ENCODE measurements around the gene HFM1.

HFM1 gene

DNA sequence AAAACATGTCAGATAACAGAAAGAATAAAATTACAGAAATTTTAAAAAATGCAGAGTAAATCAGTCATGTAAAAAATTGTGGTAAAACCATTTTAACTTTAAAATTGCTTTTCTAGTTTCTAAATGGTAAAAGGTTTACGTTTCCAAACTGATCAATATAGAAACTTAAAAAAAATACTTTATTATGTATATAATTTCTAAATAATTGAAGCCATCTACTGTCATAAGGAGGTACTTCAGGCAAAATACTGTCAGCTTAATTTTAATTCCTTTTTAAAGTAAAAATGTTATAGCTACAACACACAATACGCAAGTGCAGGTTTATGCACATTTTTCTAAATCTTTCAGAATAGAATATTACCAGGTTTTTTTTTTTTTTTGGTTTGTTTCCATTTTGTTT, 159.9 kb downstream of the HFM1 start:
- DNase-seq, result no peak

DNA sequence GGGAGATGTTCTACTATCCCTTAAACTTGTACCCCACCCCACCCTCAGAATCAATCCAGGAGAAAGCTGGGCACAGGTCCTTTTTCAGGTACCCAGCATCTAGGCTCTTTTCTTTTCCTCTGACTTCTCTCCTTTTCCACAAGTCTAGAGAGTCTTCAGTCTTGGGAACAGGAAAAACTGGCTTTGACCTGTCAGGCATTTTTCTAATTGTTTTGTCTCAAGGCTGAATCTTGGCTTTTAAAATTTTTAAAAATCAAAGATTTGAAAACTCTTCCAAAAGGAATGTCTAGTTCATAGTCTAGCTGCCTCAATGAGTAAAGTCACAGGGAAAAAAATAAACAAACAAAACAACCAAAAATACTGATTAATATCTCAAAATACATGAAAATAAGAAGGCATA, 161.5 kb downstream of the HFM1 start:
- DNase-seq, result no peak

DNA sequence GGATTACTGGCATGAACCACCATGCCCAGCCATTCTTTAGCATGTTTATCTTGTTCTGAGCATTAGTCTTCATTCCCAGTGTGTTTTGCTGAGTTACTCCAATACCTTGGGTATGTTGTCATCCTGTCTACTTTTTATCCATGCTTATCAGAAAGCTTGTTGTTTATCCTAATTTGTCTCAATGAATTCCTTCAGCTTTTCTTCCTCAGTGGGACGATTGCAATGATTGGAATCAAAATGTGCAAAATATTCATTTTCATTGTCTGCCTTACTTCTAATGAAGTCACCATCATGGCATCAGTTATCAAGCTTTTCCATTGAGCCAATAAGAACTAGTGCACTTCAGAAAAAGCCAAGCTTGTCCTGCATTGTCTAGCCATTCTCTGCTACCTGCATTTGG, 170.5 kb downstream of the HFM1 start:
- DNase-seq, result no peak

DNA sequence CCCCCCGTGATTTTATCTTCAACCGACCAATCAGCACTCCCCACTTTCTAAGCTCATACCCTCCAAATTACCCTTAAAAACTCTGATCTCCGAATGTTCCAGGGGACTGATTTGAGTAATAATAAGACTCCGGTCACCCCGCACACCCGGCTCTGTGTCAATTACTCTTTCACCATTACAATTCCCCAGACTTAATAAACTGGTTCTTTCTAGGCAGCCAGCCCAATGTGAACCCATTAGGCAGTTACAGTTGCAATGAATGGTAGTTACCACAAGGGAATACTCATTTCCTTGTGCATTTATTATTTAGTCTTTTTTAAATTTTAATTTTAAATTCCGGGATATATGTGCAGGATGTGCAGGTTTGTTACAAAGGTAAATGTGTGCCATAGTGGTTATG, 177.9 kb downstream of the HFM1 start:
- DNase-seq, result no peak

DNA sequence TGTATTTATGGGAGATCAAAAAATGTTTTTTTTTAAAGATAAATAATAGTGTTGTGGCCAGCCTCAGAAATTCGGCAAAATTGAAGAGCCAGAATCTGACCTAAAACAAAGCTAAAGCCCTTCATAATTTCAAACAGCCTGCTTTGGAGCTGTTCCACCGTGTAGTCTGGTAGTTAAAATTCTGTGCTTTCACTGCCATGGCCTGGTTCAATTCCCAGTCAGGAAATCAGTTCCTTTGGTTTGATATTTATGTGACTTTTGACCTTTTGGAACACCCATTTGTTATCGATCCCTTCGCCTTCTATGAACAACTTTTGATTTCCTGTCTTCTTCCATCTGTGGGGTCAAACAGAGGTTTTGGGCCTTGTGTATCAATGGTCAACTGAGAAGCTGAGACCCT, 179.8 kb downstream of the HFM1 start:
- no peak for DNase-seq

DNA sequence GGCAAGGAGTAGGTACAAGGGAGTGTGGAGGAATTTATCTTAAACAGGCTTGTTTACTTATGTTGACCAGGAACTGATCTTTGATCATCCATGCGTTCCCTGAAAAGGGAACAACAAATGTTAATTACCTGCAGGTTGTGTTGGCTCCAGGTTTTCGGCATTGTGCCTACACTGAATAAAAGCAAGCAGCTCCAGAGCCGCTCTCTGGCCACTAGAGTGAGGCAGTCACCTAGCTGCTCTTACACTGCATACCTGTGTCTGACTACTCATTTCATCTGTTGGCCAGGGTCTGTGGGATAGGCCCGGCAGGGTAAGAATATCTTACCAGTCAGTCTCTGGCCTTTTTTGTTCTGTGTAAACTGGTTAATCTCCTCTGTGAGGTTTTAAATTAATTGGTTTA, 183.6 kb downstream of the HFM1 start:
- DNase-seq, result no peak

DNA sequence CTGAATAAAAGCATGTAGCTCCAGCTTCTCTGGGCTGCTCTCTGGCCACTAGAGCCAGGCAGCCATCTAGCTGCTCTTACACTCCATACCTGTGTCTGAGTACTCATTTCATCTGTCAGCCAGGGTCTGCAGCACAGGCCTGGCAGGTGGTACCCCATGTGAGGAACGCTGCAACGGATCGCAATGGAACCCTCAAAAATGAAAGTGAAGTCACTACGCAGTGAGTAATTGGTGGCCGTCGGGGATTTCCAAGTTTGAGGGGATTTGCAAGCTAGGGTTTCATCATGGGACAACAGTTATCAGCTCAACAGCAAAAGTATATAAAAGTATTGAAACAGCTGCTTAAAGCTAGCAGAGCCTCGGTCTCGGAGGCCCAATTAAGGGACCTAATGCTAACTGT, 186.7 kb downstream of the HFM1 start:
- DNase-seq, result no peak

All from DMS153 (cell line).